HUES64 (cell line): ENCODE results near the gene ZNF23.
A peak's percentile ranks its signal among the peaks of the same experiment; 100 is the strongest.

Experiments
- H3K27ac ChIP-seq: 2 replicates; pipeline ENCODE4 v1.7.0; 2013; ENCODE audit warnings: low read depth, low read length, inconsistent platforms
- H3K27me3 ChIP-seq: 2 replicates; pipeline ENCODE4 v1.6.1; 2013; ENCODE audit warnings: mild to moderate bottlenecking, low read length; ENCODE audit not compliant: insufficient read depth
- H3K36me3 ChIP-seq: 2 replicates; pipeline ENCODE4 v1.6.1; 2013; ENCODE audit warnings: mild to moderate bottlenecking, low read length; ENCODE audit not compliant: insufficient read depth
- H3K4me1 ChIP-seq: 2 replicates; pipeline ENCODE4 v1.6.1; 2013; ENCODE audit warnings: mild to moderate bottlenecking, low read length, moderate library complexity; ENCODE audit not compliant: insufficient read depth
- H3K4me3 ChIP-seq: 2 replicates; pipeline ENCODE4 v1.5.1; 2013; ENCODE audit warnings: mild to moderate bottlenecking, low read length, moderate library complexity
- H3K9ac ChIP-seq: 2 replicates; pipeline ENCODE4 v1.6.1; 2013; ENCODE audit warnings: mild to moderate bottlenecking, low read depth, low read length
- H3K9me3 ChIP-seq: 2 replicates; pipeline ENCODE4 v1.6.1; 2013; ENCODE audit warnings: low read depth, low read length; ENCODE audit not compliant: insufficient read depth
- WGBS: fragments of 150-250, 120-280 bp; methylation state at CpG from one replicate; pipeline ENCODE4 v1.1.7; 2013; ENCODE audit warnings: missing lambda C conversion rate; 5-methylcytosine and 5-hydroxymethylcytosine counted together

ZNF23 gene

GRCh38 chr16:71467810-71468209, 5.8 kb upstream of the ZNF23 start:
- Histone ChIP-seq H3K4me1 (0 out of 2 replicates have a peak, but pooled peaks cover under 1% of the 10 kb centered on the region), H3K9me3 (no peaks in the 10 kb centered on the region), H3K27ac (no peak overlapping the region), H3K4me3 (no peak overlapping the region), H3K27me3 (no peaks in the 10 kb centered on the region; the same call in 1 of the 2 replicates), H3K9ac (no peak overlapping the region), H3K36me3 (no peaks in the 10 kb centered on the region)
- WGBS = 42% methylated on average over 8 of the region's 9 CpGs

- Histone ChIP-seq H3K4me1 (peaks cover 13% of the 10 kb centered on the region; the same call in 1 of the 2 replicates), H3K9me3 (no peaks in the 10 kb centered on the region), H3K36me3 (no peaks in the 10 kb centered on the region), H3K4me3 (no peak overlapping the region), H3K27ac (no peak overlapping the region), H3K27me3 (no peaks in the 10 kb centered on the region), H3K9ac (no peak overlapping the region)
- WGBS = 86% methylated on average over 1 of the region's 1 CpG
Observed at GRCh38 chr16:71464231-71464630, 2.2 kb upstream of the ZNF23 start.

- Histone ChIP-seq H3K4me3 (peak overlapping the region; percentile 98), H3K27me3 (no peaks in the 10 kb centered on the region), H3K9me3 (no peaks in the 10 kb centered on the region), H3K4me1 (peaks cover 13% of the 10 kb centered on the region; the same call in 1 of the 2 replicates), H3K9ac (peak overlapping the region; percentile 95; the same call in 1 of the 2 replicates), H3K36me3 (no peaks in the 10 kb centered on the region; the same call in 1 of the 2 replicates), H3K27ac (no peak overlapping the region)
- WGBS = 92% methylated on average over 1 of the region's 1 CpG
Observed at GRCh38 chr16:71460941-71461340, 1.1 kb downstream of the ZNF23 start.

GRCh38 chr16:71460236-71460635, 1.8 kb downstream of the ZNF23 start:
- Histone ChIP-seq H3K36me3 (no peaks in the 10 kb centered on the region; the same call in 1 of the 2 replicates), H3K4me1 (peaks cover 13% of the 10 kb centered on the region; the same call in 1 of the 2 replicates), H3K9ac (no peak overlapping the region), H3K27ac (no peak overlapping the region), H3K27me3 (no peaks in the 10 kb centered on the region), H3K9me3 (no peaks in the 10 kb centered on the region), H3K4me3 (peak overlapping the region; percentile 98)
- WGBS = 98% methylated on average over 3 of the region's 4 CpGs

GRCh38 chr16:71459510-71459909, 2.5 kb downstream of the ZNF23 start:
- H3K4me3 ChIP-seq = no peak overlapping the region
- peaks cover 13% of the 10 kb centered on the region; the same call in 1 of the 2 replicates for H3K4me1 ChIP-seq
- no peak overlapping the region for H3K27ac ChIP-seq
- no peaks in the 10 kb centered on the region for H3K9me3 ChIP-seq
- H3K9ac ChIP-seq = no peak overlapping the region
- H3K36me3 ChIP-seq = peaks cover 5% of the 10 kb centered on the region
- no peaks in the 10 kb centered on the region for H3K27me3 ChIP-seq

GRCh38 chr16:71456801-71457200, 5.2 kb downstream of the ZNF23 start:
- Histone ChIP-seq H3K9me3 (peaks cover 8% of the 10 kb centered on the region), H3K36me3 (peaks cover 26% of the 10 kb centered on the region), H3K27me3 (no peaks in the 10 kb centered on the region), H3K4me3 (no peak overlapping the region), H3K4me1 (peaks cover 10% of the 10 kb centered on the region; the same call in 1 of the 2 replicates), H3K9ac (no peak overlapping the region), H3K27ac (no peak overlapping the region)
- 93% methylated on average over 4 of the region's 4 CpGs for WGBS

- no peaks in the 10 kb centered on the region for H3K27me3 ChIP-seq
- H3K36me3 ChIP-seq = peaks cover 64% of the 10 kb centered on the region
- H3K9ac ChIP-seq = no peak overlapping the region
- no peaks in the 10 kb centered on the region for H3K4me1 ChIP-seq
- H3K4me3 ChIP-seq = no peak overlapping the region
- peaks cover 46% of the 10 kb centered on the region for H3K9me3 ChIP-seq
- no peak overlapping the region for H3K27ac ChIP-seq
Observed at GRCh38 chr16:71453036-71453435, 9.0 kb downstream of the ZNF23 start.

- no peaks in the 10 kb centered on the region for H3K4me1 ChIP-seq
- peaks cover 65% of the 10 kb centered on the region for H3K36me3 ChIP-seq
- no peaks in the 10 kb centered on the region for H3K27me3 ChIP-seq
- H3K27ac ChIP-seq = no peak overlapping the region
- peak overlapping the region; percentile 8; the same call in 1 of the 2 replicates for H3K4me3 ChIP-seq
- WGBS = 94% methylated on average over 3 of the region's 3 CpGs
- no peak overlapping the region for H3K9ac ChIP-seq
- peaks cover 63% of the 10 kb centered on the region for H3K9me3 ChIP-seq
Observed at GRCh38 chr16:71449020-71449419, 13.0 kb downstream of the ZNF23 start.

- no peaks in the 10 kb centered on the region for H3K4me1 ChIP-seq
- no peaks in the 10 kb centered on the region for H3K27me3 ChIP-seq
- H3K4me3 ChIP-seq = peak overlapping the region; percentile 26; the same call in 1 of the 2 replicates
- peaks cover 59% of the 10 kb centered on the region for H3K36me3 ChIP-seq
- no peak overlapping the region for H3K27ac ChIP-seq
- 97% methylated on average over 6 of the region's 7 CpGs for WGBS
- H3K9me3 ChIP-seq = peaks cover 63% of the 10 kb centered on the region
- no peak overlapping the region for H3K9ac ChIP-seq
Observed at GRCh38 chr16:71448274-71448866, 13.7 kb downstream of the ZNF23 start.

GRCh38 chr16:71443714-71444113, 18.3 kb downstream of the ZNF23 start:
- Histone ChIP-seq H3K9ac (no peak overlapping the region), H3K4me3 (no peak overlapping the region), H3K27me3 (no peaks in the 10 kb centered on the region), H3K9me3 (peaks cover 24% of the 10 kb centered on the region), H3K4me1 (no peaks in the 10 kb centered on the region), H3K27ac (no peak overlapping the region), H3K36me3 (peaks cover 13% of the 10 kb centered on the region)
- 90% methylated on average over 6 of the region's 6 CpGs for WGBS

- Histone ChIP-seq H3K9me3 (peaks cover 8% of the 10 kb centered on the region), H3K9ac (no peak within 1 kb of the TSS), H3K36me3 (no peaks in the 10 kb centered on the region), H3K4me3 (no peak within 1 kb of the TSS), H3K27ac (no peak within 1 kb of the TSS), H3K4me1 (no peaks in the 10 kb centered on the region), H3K27me3 (no peaks in the 10 kb centered on the region)
- whole genome bisulfite sequencing = 93% methylated on average over 13 of the region's 13 CpGs
Observed at GRCh38 chr16:71442051-71442440, 20.0 kb downstream of the ZNF23 start, which contains the start of gene TLE7. Gene TLE7, minus strand, starts transcription at chr16:71442054. Its CDS starts 8,730 bp downstream, at chr16:71433324.
